HepG2 (cell line): ENCODE measurements around the gene CACNB4. TPM values are rescaled to one million over a fixed set of nuclear protein-coding genes. Genes with fewer than 3 reads are reported as not detected.

Experiments
- CEBPG ChIP-seq: IDR thresholded peaks from 2 replicates; pipeline ENCODE4 v1.6.1; 2016
- HNRNPH1 ChIP-seq: fragments of 200-400 bp; formaldehyde crosslinking; optimal IDR thresholded peaks from 2 replicates; pipeline ENCODE3; 2017; ENCODE audit warnings: mild to moderate bottlenecking, low read depth, low read length
- ISL2 ChIP-seq: sonication (generic); formaldehyde crosslinking; IDR thresholded peaks from 2 replicates; pipeline ENCODE4 v1.5.0; 2020; ENCODE audit warnings: missing genetic modification reagents
- NFIC ChIP-seq: IDR thresholded peaks from 2 replicates; pipeline ENCODE4 v1.6.1; 2012; ENCODE audit warnings: mild to moderate bottlenecking, low read length, inconsistent platforms
- ZMYM4 ChIP-seq: sonication (generic); formaldehyde crosslinking; IDR thresholded peaks from 2 replicates; pipeline ENCODE4 v1.8.1; 2023; ENCODE audit warnings: mild to moderate bottlenecking, missing genetic modification reagents
- ZNF124 ChIP-seq: sonication (generic); formaldehyde crosslinking; IDR thresholded peaks from 2 replicates; pipeline ENCODE4 v1.4.0; 2020; ENCODE audit warnings: missing genetic modification reagents
- ZNF296 ChIP-seq: sonication (generic); formaldehyde crosslinking; conservative IDR thresholded peaks from 2 replicates; pipeline ENCODE4 v1.5.0; 2020; ENCODE audit warnings: mild to moderate bottlenecking, missing genetic modification reagents
- polyA plus RNA-seq, 8 experiments: library from polyadenylated mRNA; depleted of rRNA in 3 of 8; stranded (reverse) in 7 of 8; unstranded in 1 of 8; fragments of >200 nt; fragmentation: Illumina TruSeq in 4 of 8; extraction: Trizol in 4 of 8; gene quantifications; 2 replicates each; pipeline versions ENCODE4 v1.2.1 to v1.2.3, GENCODE V29; 2011 to 2016; ENCODE audit warnings: low read depth in 4 of 8, missing spikeins in 1 of 8, mixed read lengths in 1 of 8; ENCODE audit not compliant: insufficient read depth in 1 of 8
- total RNA-seq, 5 experiments: library from RNA; depleted of rRNA; stranded (reverse); fragments of >200 nt; fragmentation: Illumina TruSeq; extraction: Trizol; gene quantifications; 2 replicates each; pipeline ENCODE4 v1.2.3, GENCODE V29; 2016; ENCODE audit warnings: low read depth in 1 of 5
- TF ChIP-seq, protein P1 (sequence below): sonication (generic); formaldehyde crosslinking; IDR thresholded peaks from one replicate; pipeline ENCODE4 v1.5.1; 2020; ENCODE audit warnings: mild to moderate bottlenecking, missing genetic modification reagents; ENCODE audit errors: not compliant biosample characterization
- TF ChIP-seq, protein P2 (sequence below): sonication (generic); formaldehyde crosslinking; IDR thresholded peaks from 2 replicates; pipeline ENCODE4 v1.4.0; 2020; ENCODE audit warnings: mild to moderate bottlenecking, low read depth, missing genetic modification reagents
- TF ChIP-seq, protein P3 (sequence below): sonication (generic); formaldehyde crosslinking; IDR thresholded peaks from 2 replicates; pipeline ENCODE4 v1.5.0; 2020; ENCODE audit warnings: missing genetic modification reagents, mild to moderate bottlenecking, borderline replicate concordance
- TF ChIP-seq, protein P4 (sequence below): IDR thresholded peaks from 2 replicates; pipeline ENCODE4 v1.6.1; 2016; ENCODE audit warnings: control low read depth
- TF ChIP-seq, protein P5 (sequence below): sonication (generic); formaldehyde crosslinking; IDR thresholded peaks from 2 replicates; pipeline ENCODE4 v1.5.0; 2020; ENCODE audit warnings: missing genetic modification reagents

CACNB4 gene
- total and polyA plus RNA-seq, 2 of the 13 experiments (the other 11 are each of a cell fraction or from before 2014, with no cell fraction given) = 5.1 to 14.3 TPM

DNA sequence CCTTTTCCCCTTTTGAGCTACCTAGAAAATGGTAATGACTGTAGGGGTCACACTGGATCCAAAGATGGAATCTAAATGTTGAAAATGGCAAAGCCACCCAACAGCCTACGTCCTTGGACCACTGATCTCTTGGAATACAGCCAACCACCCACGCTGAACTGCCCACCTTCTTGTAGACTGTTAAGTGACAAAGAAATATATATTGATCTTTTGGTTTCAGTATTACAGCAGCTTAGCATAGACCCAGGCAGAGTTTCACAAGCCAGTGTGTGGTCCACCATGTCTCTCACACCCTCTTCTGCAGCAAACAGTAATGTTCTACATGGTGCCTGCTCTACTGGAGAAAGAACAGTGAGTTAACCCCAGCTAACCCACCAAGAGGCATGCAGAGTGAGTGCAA lies 20.2 kb downstream of the CACNB4 start (continued):
- TF ChIP-seq, protein P1, sequence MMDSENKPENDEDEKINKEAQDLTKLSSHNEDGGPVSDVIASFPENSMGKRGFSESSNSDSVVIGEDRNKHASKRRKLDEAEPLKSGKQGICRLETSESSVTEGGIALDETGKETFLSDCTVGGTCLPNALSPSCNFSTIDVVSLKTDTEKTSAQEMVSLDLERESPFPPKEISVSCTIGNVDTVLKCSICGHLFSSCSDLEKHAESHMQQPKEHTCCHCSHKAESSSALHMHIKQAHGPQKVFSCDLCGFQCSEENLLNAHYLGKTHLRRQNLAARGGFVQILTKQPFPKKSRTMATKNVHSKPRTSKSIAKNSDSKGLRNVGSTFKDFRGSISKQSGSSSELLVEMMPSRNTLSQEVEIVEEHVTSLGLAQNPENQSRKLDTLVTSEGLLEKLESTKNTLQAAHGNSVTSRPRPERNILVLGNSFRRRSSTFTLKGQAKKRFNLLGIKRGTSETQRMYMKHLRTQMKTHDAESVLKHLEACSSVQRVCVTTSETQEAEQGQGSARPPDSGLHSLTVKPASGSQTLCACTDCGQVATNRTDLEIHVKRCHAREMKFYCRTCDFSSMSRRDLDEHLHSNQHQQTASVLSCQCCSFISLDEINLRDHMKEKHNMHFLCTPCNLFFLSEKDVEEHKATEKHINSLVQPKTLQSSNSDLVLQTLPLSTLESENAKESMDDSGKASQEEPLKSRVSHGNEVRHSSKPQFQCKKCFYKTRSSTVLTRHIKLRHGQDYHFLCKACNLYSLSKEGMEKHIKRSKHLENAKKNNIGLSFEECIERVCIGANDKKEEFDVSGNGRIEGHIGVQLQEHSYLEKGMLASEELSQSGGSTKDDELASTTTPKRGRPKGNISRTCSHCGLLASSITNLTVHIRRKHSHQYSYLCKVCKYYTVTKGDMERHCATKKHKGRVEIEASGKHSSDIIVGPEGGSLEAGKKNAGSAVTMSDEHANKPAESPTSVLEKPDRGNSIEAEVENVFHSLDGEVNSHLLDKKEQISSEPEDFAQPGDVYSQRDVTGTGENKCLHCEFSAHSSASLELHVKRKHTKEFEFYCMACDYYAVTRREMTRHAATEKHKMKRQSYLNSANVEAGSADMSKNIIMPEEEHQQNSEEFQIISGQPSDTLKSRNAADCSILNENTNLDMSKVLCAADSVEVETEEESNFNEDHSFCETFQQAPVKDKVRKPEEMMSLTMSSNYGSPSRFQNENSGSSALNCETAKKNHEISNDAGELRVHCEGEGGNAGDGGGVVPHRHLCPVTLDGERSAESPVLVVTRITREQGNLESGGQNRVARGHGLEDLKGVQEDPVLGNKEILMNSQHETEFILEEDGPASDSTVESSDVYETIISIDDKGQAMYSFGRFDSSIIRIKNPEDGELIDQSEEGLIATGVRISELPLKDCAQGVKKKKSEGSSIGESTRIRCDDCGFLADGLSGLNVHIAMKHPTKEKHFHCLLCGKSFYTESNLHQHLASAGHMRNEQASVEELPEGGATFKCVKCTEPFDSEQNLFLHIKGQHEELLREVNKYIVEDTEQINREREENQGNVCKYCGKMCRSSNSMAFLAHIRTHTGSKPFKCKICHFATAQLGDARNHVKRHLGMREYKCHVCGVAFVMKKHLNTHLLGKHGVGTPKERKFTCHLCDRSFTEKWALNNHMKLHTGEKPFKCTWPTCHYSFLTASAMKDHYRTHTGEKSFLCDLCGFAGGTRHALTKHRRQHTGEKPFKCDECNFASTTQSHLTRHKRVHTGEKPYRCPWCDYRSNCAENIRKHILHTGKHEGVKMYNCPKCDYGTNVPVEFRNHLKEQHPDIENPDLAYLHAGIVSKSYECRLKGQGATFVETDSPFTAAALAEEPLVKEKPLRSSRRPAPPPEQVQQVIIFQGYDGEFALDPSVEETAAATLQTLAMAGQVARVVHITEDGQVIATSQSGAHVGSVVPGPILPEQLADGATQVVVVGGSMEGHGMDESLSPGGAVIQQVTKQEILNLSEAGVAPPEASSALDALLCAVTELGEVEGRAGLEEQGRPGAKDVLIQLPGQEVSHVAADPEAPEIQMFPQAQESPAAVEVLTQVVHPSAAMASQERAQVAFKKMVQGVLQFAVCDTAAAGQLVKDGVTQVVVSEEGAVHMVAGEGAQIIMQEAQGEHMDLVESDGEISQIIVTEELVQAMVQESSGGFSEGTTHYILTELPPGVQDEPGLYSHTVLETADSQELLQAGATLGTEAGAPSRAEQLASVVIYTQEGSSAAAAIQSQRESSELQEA = no peak
- TF ChIP-seq, protein P2, sequence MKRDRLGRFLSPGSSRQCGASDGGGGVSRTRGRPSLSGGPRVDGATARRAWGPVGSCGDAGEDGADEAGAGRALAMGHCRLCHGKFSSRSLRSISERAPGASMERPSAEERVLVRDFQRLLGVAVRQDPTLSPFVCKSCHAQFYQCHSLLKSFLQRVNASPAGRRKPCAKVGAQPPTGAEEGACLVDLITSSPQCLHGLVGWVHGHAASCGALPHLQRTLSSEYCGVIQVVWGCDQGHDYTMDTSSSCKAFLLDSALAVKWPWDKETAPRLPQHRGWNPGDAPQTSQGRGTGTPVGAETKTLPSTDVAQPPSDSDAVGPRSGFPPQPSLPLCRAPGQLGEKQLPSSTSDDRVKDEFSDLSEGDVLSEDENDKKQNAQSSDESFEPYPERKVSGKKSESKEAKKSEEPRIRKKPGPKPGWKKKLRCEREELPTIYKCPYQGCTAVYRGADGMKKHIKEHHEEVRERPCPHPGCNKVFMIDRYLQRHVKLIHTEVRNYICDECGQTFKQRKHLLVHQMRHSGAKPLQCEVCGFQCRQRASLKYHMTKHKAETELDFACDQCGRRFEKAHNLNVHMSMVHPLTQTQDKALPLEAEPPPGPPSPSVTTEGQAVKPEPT (CRISPR knock-in tag) = no peak
- TF ChIP-seq, protein P3, sequence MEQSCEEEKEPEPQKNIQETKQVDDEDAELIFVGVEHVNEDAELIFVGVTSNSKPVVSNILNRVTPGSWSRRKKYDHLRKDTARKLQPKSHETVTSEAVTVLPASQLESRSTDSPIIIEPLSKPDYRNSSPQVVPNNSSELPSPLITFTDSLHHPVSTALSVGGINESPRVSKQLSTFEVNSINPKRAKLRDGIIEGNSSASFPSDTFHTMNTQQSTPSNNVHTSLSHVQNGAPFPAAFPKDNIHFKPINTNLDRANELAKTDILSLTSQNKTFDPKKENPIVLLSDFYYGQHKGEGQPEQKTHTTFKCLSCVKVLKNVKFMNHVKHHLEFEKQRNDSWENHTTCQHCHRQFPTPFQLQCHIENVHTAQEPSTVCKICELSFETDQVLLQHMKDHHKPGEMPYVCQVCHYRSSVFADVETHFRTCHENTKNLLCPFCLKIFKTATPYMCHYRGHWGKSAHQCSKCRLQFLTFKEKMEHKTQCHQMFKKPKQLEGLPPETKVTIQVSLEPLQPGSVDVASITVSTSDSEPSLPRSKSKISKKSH (CRISPR knock-in tag) = no peak
- TF ChIP-seq ISL2 = no peak
- TF ChIP-seq, protein P4, sequence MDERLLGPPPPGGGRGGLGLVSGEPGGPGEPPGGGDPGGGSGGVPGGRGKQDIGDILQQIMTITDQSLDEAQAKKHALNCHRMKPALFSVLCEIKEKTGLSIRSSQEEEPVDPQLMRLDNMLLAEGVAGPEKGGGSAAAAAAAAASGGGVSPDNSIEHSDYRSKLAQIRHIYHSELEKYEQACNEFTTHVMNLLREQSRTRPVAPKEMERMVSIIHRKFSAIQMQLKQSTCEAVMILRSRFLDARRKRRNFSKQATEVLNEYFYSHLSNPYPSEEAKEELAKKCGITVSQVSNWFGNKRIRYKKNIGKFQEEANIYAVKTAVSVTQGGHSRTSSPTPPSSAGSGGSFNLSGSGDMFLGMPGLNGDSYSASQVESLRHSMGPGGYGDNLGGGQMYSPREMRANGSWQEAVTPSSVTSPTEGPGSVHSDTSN (CRISPR knock-in tag) = no peak
- TF ChIP-seq, protein P5, sequence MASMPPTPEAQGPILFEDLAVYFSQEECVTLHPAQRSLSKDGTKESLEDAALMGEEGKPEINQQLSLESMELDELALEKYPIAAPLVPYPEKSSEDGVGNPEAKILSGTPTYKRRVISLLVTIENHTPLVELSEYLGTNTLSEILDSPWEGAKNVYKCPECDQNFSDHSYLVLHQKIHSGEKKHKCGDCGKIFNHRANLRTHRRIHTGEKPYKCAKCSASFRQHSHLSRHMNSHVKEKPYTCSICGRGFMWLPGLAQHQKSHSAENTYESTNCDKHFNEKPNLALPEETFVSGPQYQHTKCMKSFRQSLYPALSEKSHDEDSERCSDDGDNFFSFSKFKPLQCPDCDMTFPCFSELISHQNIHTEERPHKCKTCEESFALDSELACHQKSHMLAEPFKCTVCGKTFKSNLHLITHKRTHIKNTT (CRISPR knock-in tag) = no peak
- TF ChIP-seq ZNF124 (CRISPR knock-in tag) = no peak
- TF ChIP-seq ZNF296 = no peak
- no peak for TF ChIP-seq CEBPG (CRISPR knock-in tag)
- 0 out of 2 replicates have a peak, but pooled peaks have one; percentile 39 for TF ChIP-seq NFIC
- TF ChIP-seq ZMYM4 (CRISPR knock-in tag) = peak; percentile 57
- no peak for TF ChIP-seq HNRNPH1
